K562 (cell line): ENCODE data around the gene ANKRD65.
"Not testable (repeated sequence)": the region's sequence is repeated elsewhere in the genome, so short reads cannot be mapped to it uniquely, and the experiment has no call there.

Experiments used
- NR2F6 ChIP-seq: fragments of 450-650 bp; formaldehyde crosslinking; IDR thresholded peaks from 2 replicates; pipeline ENCODE4 v1.4.0; 2020; ENCODE audit warnings: mild to moderate bottlenecking
- STAG1 ChIP-seq: sonication (generic); formaldehyde crosslinking; IDR thresholded peaks from 2 replicates; pipeline ENCODE4 v1.5.0; 2020; ENCODE audit warnings: missing genetic modification reagents, borderline replicate concordance
- SUPT5H ChIP-seq: fragments of 450-650 bp; IDR thresholded peaks from 2 replicates; pipeline ENCODE4 v1.6.1; 2016
- ZKSCAN1 ChIP-seq: fragments of 150-350 bp; IDR thresholded peaks from 2 replicates; pipeline ENCODE4 v1.6.1; 2016; ENCODE audit warnings: low read depth, low read length
- TF ChIP-seq, protein P1 (sequence below), 2 experiments: fragments of 450-650 bp in 1 of 2; IDR thresholded peaks; 2 replicates each; pipeline ENCODE4 v1.6.1; 2011 to 2017; ENCODE audit warnings: low read depth in 2 of 2, antibody characterized with exemption in 1 of 2, borderline replicate concordance in 1 of 2, low read length in 1 of 2, mild to moderate bottlenecking in 1 of 2, mixed read lengths in 1 of 2; ENCODE audit not compliant: control insufficient read depth in 1 of 2
- TF ChIP-seq, protein P2 (sequence below), 3 experiments: IDR thresholded peaks in 2 of 3; conservative IDR thresholded peaks in 1 of 3; 2 replicates each; pipeline ENCODE4 v1.5.1; 2011 to 2012; ENCODE audit warnings: low read length in 3 of 3, mild to moderate bottlenecking in 3 of 3, control low read depth in 2 of 3, improper control_type of control experiment in 1 of 3, inconsistent platforms in 1 of 3, low read depth in 1 of 3, mixed read lengths in 1 of 3, moderate library complexity in 1 of 3; ENCODE audit not compliant: insufficient read depth in 2 of 3

DNA sequence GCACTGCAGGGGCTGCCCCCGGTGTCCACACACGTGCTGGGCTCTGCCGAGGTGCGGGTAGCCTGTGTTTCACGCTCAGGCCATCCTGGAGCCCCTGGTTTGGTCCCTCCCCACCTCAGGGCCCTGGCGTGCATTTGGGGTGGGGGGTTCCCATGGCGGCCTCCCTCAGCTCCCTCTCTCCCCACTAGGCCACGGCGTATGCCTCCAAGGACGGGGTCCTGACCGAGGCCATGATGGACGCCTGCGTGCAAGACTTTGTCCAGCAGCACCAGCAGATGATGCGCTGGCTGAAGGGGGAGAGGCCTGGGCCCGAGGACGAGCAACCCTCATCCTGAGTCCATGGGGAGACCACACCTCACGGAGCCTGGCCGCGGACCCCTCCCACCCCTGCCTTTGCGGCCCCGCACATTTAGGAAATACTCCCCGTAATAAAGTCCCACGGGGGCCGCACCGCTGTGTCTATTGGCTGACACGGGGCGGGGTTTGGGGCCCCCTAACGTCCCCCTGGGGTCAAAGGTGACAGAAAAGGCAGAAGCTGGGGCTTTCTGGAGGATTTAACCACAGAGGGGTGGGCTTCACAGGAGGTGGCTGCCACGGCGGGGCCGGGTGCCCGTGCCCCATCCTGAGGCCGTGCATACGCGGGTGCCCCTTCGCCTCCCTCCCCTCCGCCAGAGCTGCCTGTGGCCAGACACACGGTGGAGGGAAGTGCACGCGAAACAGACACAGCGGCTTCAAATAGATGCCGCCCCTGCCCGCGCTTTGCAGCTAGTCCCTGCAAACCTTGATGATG is 47.3 kb upstream of the ANKRD65 start:
- TF ChIP-seq, protein P1, sequence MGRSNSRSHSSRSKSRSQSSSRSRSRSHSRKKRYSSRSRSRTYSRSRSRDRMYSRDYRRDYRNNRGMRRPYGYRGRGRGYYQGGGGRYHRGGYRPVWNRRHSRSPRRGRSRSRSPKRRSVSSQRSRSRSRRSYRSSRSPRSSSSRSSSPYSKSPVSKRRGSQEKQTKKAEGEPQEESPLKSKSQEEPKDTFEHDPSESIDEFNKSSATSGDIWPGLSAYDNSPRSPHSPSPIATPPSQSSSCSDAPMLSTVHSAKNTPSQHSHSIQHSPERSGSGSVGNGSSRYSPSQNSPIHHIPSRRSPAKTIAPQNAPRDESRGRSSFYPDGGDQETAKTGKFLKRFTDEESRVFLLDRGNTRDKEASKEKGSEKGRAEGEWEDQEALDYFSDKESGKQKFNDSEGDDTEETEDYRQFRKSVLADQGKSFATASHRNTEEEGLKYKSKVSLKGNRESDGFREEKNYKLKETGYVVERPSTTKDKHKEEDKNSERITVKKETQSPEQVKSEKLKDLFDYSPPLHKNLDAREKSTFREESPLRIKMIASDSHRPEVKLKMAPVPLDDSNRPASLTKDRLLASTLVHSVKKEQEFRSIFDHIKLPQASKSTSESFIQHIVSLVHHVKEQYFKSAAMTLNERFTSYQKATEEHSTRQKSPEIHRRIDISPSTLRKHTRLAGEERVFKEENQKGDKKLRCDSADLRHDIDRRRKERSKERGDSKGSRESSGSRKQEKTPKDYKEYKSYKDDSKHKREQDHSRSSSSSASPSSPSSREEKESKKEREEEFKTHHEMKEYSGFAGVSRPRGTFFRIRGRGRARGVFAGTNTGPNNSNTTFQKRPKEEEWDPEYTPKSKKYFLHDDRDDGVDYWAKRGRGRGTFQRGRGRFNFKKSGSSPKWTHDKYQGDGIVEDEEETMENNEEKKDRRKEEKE (IDR thresholded peaks at IDR 0.05; ENCODE audit: borderline replicate concordance in 1 of 2, control insufficient read depth in 1 of 2, low read depth in 2 of 2, low read length in 1 of 2) = not testable (repeated sequence)
- TF ChIP-seq, protein P2, sequence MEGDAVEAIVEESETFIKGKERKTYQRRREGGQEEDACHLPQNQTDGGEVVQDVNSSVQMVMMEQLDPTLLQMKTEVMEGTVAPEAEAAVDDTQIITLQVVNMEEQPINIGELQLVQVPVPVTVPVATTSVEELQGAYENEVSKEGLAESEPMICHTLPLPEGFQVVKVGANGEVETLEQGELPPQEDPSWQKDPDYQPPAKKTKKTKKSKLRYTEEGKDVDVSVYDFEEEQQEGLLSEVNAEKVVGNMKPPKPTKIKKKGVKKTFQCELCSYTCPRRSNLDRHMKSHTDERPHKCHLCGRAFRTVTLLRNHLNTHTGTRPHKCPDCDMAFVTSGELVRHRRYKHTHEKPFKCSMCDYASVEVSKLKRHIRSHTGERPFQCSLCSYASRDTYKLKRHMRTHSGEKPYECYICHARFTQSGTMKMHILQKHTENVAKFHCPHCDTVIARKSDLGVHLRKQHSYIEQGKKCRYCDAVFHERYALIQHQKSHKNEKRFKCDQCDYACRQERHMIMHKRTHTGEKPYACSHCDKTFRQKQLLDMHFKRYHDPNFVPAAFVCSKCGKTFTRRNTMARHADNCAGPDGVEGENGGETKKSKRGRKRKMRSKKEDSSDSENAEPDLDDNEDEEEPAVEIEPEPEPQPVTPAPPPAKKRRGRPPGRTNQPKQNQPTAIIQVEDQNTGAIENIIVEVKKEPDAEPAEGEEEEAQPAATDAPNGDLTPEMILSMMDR (IDR thresholded peaks at IDR 0.05 in 2 of 3, conservative IDR thresholded peaks at IDR 0.05 in 1 of 3; ENCODE audit: insufficient read depth in 2 of 3, low read depth in 1 of 3, low read length in 3 of 3) = not testable (repeated sequence)
- not testable (repeated sequence) for TF ChIP-seq SUPT5H; ZKSCAN1; NR2F6 (CRISPR knock-in tag); STAG1 (CRISPR knock-in tag)
